CD4-positive, CD25-positive, alpha-beta regulatory T cell (primary cell): ENCODE results near the gene SLC1A6. TPM values are rescaled to one million over a fixed set of nuclear protein-coding genes. Genes with fewer than 3 reads are reported as not detected.
"Not testable (repeated sequence)": the region's sequence is repeated elsewhere in the genome, so short reads cannot be mapped to it uniquely, and the experiment has no call there.

Source experiments
- ATAC-seq, 2 donors: fragments of 150-1000 bp; cut with Tn5 transposase; one replicate each; pipeline ENCODE4 v1.10.0; 2021; ENCODE audit warnings: low read depth in 2 of 2, moderate number of reproducible peaks in 2 of 2, moderate library complexity in 1 of 2
- DNase-seq, 3 donors: peaks; one replicate each; pipeline versions ENCODE4 v3.0.0 to v3.0.0-alpha.2; 2012 to 2022; ENCODE audit warnings: mixed read lengths in 1 of 3
- H3K27ac ChIP-seq: one replicate; pipeline ENCODE4 v1.7.0; 2013; ENCODE audit warnings: mild to moderate bottlenecking, low read length; ENCODE audit not compliant: insufficient read depth, poor library complexity, severe bottlenecking
- H3K27me3 ChIP-seq: one replicate; pipeline ENCODE4 v1.7.0; 2013; ENCODE audit warnings: low read length; ENCODE audit not compliant: control insufficient read depth, insufficient read depth
- H3K36me3 ChIP-seq: one replicate; pipeline ENCODE4 v1.7.0; 2013; ENCODE audit warnings: mild to moderate bottlenecking, low read length, moderate library complexity; ENCODE audit not compliant: control insufficient read depth, insufficient read depth
- H3K4me1 ChIP-seq: 2 replicates; pipeline ENCODE4 v1.7.0; 2013; ENCODE audit warnings: mild to moderate bottlenecking, low read length; ENCODE audit not compliant: insufficient read depth, control insufficient read depth, poor library complexity, severe bottlenecking
- H3K4me3 ChIP-seq: one replicate; pipeline ENCODE4 v1.7.0; 2013; ENCODE audit warnings: low read depth, mild to moderate bottlenecking, low read length, moderate library complexity
- H3K9me3 ChIP-seq, 2 experiments: 1 replicate in 1 of 2; 2 replicates in 1 of 2; pipeline ENCODE4 v1.7.0; 2013; ENCODE audit warnings: low read length in 2 of 2, mild to moderate bottlenecking in 1 of 2, moderate library complexity in 1 of 2; ENCODE audit not compliant: control insufficient read depth in 2 of 2
- H3K27ac Mint-ChIP-seq, 3 donors: one replicate each; pipeline ENCODE4 v1.8.0; 2020 to 2022; ENCODE audit warnings: mild to moderate bottlenecking in 3 of 3, mixed read lengths in 3 of 3, moderate library complexity in 2 of 3
- H3K27me3 Mint-ChIP-seq: one replicate; pipeline ENCODE4 v1.8.0; 2022; ENCODE audit warnings: mild to moderate bottlenecking, mixed read lengths
- H3K36me3 Mint-ChIP-seq: one replicate; pipeline ENCODE4 v1.8.0; 2020; ENCODE audit warnings: mixed read lengths
- H3K4me1 Mint-ChIP-seq, 4 donors: one replicate each; pipeline ENCODE4 v1.8.0; 2020 to 2022; ENCODE audit warnings: mixed read lengths in 4 of 4, mild to moderate bottlenecking in 1 of 4
- H3K4me3 Mint-ChIP-seq, 4 donors: one replicate each; pipeline ENCODE4 v1.8.0; 2020 to 2022; ENCODE audit warnings: mild to moderate bottlenecking in 4 of 4, mixed read lengths in 4 of 4, moderate library complexity in 3 of 4
- H3K9me3 Mint-ChIP-seq, 7 donors: one replicate each; pipeline ENCODE4 v1.8.0; 2020 to 2022; ENCODE audit warnings: mixed read lengths in 7 of 7, mild to moderate bottlenecking in 3 of 7, moderate library complexity in 2 of 7
- polyA plus RNA-seq, 4 donors: library from polyadenylated mRNA; unstranded; fragments of 300-500 nt; fragmentation: Illumina TruSeq; gene quantifications; one replicate each; pipeline ENCODE4 v1.2.3, GENCODE V29; 2021
- total RNA-seq: library from RNA; stranded (reverse); gene quantifications from one replicate; pipeline ENCODE4 v1.2.3, GENCODE V29; 2022

Gene SLC1A6
- total RNA-seq, result 0.59 TPM
- not detected for polyA plus RNA-seq

DNA sequence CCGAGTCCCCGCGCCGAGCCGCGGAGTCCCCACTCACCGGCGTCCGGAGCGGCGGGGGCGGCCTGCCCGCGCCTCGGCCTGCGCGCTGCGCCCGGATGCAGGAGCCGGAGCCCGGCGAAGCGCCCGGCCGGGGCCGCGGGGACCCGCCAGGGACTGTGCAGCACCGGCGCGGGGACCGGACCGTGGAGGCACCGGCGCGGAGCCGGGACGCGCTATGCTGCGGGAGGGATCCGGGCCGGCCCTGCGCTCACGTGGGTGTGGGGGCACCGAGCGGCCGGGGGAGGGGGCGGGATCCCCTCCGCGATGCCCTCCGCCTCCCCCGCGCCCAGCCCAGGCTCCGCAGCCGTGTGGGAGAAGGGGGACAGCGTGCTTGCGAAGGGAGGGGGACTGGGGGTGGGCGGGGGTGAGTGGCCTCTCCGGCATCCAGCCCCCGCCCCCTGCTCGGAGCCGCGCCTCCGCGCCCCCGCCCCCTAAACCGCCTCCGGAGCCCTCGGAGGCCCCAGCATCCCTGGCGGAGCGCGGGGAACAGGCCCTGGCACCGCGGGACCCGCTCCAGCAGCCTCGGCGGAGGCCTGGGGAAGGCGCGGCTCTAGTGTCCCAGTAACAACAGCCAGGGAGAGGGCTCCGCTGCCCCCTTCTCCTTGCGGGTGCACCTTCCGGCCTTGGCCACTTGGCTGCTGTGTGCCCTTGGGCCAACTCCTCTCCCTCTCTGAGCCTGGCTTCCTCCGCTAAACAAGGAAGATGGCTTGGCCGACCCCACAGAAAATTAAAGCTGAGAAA, at the start of gene SLC1A6:
SLC1A6 (minus strand) TSS at position 389 of the 780 bp plus-strand sequence. CDS start 6,954 bp downstream, outside the sequence.
- H3K36me3 Mint-ChIP-seq, result no peaks in the 10 kb centered on the region
- no peak within 1 kb of the TSS for H3K27ac ChIP-seq
- no peaks in the 10 kb centered on the region for H3K4me1 ChIP-seq
- H3K36me3 ChIP-seq, result no peaks in the 10 kb centered on the region
- H3K27me3 ChIP-seq, result peaks cover 22% of the 10 kb centered on the region
- no peak for DNase-seq
- ATAC-seq, result no peak
- no peak within 1 kb of the TSS for H3K4me3 ChIP-seq
- H3K27me3 Mint-ChIP-seq, result peaks cover 30% of the 10 kb centered on the region
- no peaks in the 10 kb centered on the region for H3K9me3 ChIP-seq
- no peak within 1 kb of the TSS for H3K27ac Mint-ChIP-seq
- no peak within 1 kb of the TSS for H3K4me3 Mint-ChIP-seq
- H3K4me1 Mint-ChIP-seq, result peaks cover 0 to 5% (median 0%) of the 10 kb centered on the region in 4 donors
- no peaks in the 10 kb centered on the region for H3K9me3 Mint-ChIP-seq

DNA sequence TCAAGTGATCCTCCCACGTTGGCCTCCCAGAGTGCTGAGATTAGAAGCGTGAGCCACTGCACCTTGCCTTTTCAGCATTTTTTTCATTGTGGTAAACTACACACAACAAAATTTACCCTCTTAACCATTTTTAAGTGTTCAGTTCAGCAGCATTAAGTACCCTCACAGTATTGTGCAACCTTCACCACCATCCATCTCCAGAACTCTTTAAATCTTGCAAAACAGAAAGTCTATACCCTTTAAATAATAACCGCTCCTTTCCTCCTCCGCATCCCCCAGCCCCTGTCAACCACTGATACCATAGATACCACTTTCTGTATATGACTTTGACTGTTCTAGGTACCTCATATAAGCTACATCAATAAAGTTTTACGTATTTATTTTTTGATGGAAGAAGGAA, 48.8 kb upstream of the SLC1A6 start:
- Histone ChIP-seq H3K4me1 (no peaks in the 10 kb centered on the region), H3K9me3 (no peaks in the 10 kb centered on the region), H3K36me3 (no peaks in the 10 kb centered on the region), H3K27ac (no peak overlapping the region), H3K4me3 (no peak overlapping the region), H3K27me3 (peaks cover 2% of the 10 kb centered on the region)
- Mint-ChIP-seq H3K36me3 (no peaks in the 10 kb centered on the region), H3K27ac (no peak overlapping the region), H3K9me3 (no peaks in the 10 kb centered on the region), H3K4me3 (no peak overlapping the region), H3K27me3 (no peaks in the 10 kb centered on the region), H3K4me1 (no peaks in the 10 kb centered on the region)
- ATAC-seq (no peak), DNase-seq (no peak)

DNA sequence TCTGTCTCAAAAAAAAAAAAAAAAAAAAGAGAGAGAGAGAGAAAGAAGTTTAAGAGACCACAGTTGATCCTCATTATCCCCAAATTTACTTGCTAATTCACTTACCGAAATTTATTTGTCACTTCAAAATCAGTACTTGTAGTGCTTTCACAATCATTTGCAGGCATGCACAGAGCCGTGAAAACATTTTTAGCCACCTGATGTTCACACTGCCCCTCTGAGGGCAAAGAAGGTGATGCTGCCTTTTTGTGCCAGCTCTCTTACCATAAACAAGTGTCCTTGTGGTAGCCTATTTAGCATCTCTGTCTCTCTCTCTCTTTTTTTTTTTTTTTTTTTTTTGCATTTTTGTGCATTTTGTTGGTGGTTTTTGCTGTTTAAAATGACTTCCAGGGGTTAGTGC, 45.6 kb upstream of the SLC1A6 start:
- H3K27ac ChIP-seq, result no peak overlapping the region
- H3K9me3 Mint-ChIP-seq, result no peaks in the 10 kb centered on the region
- H3K27me3 ChIP-seq, result no peaks in the 10 kb centered on the region
- H3K36me3 Mint-ChIP-seq, result no peaks in the 10 kb centered on the region
- DNase-seq (peak in 1 of 3 donors; percentile 20), ATAC-seq (no peak)
- H3K27ac Mint-ChIP-seq, result no peak overlapping the region
- H3K36me3 ChIP-seq, result no peaks in the 10 kb centered on the region
- H3K4me3 ChIP-seq, result no peak overlapping the region
- H3K9me3 ChIP-seq, result no peaks in the 10 kb centered on the region
- no peaks in the 10 kb centered on the region for H3K27me3 Mint-ChIP-seq
- H3K4me1 Mint-ChIP-seq, result no peaks in the 10 kb centered on the region
- no peak overlapping the region for H3K4me3 Mint-ChIP-seq
- no peaks in the 10 kb centered on the region for H3K4me1 ChIP-seq

GRCh38 chr19:15022752-15023151, 43.1 kb upstream of the SLC1A6 start:
- Mint-ChIP-seq H3K9me3 (peaks cover 0 to 1% (median 0%) of the 10 kb centered on the region in 7 donors), H3K4me3 (no peak overlapping the region), H3K27ac (no peak overlapping the region), H3K4me1 (no peaks in the 10 kb centered on the region), H3K27me3 (no peaks in the 10 kb centered on the region), H3K36me3 (no peaks in the 10 kb centered on the region)
- H3K36me3 ChIP-seq, result no peaks in the 10 kb centered on the region
- no peaks in the 10 kb centered on the region for H3K27me3 ChIP-seq
- no peak for DNase-seq
- H3K27ac ChIP-seq, result no peak overlapping the region
- no peak for ATAC-seq
- H3K9me3 ChIP-seq, result no peaks in the 10 kb centered on the region
- H3K4me1 ChIP-seq, result no peaks in the 10 kb centered on the region
- no peak overlapping the region for H3K4me3 ChIP-seq

GRCh38 chr19:15021286-15022007, 41.8 kb upstream of the SLC1A6 start:
- Histone ChIP-seq H3K27me3 (peaks cover 3% of the 10 kb centered on the region), H3K4me3 (no peak overlapping the region), H3K9me3 (no peaks in the 10 kb centered on the region), H3K36me3 (no peaks in the 10 kb centered on the region), H3K4me1 (no peaks in the 10 kb centered on the region), H3K27ac (no peak overlapping the region)
- DNase-seq, result no peak
- Mint-ChIP-seq H3K36me3 (no peaks in the 10 kb centered on the region), H3K27ac (no peak overlapping the region), H3K9me3 (peaks cover 0 to 1% (median 0%) of the 10 kb centered on the region in 7 donors), H3K4me3 (no peak overlapping the region), H3K4me1 (no peaks in the 10 kb centered on the region), H3K27me3 (peaks cover 8% of the 10 kb centered on the region)
- no peak for ATAC-seq

DNA sequence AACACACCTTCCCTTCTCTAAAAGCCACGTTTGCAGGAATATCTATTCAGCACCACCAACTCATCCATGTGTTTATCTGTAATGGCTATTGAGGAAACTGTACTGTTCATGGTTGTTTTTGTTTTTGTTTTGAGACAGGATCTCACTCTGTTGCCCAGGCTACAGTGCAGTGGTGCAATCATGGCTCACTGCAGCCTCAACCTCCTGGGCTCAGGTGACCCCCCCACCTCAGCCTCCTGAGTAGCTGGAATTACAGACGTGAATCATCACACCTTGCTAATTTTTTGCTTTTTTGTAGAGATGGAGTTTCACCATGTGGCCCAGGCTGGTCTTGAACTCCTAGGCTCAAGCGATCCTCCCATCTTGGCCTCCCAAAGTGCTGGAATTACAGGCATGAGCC, 39.2 kb upstream of the SLC1A6 start:
- H3K27me3 Mint-ChIP-seq, result peaks cover 15% of the 10 kb centered on the region
- not testable (repeated sequence) for DNase-seq, H3K4me3 Mint-ChIP-seq

GRCh38 chr19:15015946-15016542, 36.4 kb upstream of the SLC1A6 start:
- Histone ChIP-seq H3K9me3 (no peaks in the 10 kb centered on the region), H3K4me1 (no peaks in the 10 kb centered on the region), H3K4me3 (no peak overlapping the region), H3K36me3 (no peaks in the 10 kb centered on the region), H3K27ac (no peak overlapping the region), H3K27me3 (peaks cover 3% of the 10 kb centered on the region)
- DNase-seq, result no peak
- peaks cover 0 to 3% (median 0%) of the 10 kb centered on the region in 7 donors for H3K9me3 Mint-ChIP-seq
- ATAC-seq, result no peak
- H3K27me3 Mint-ChIP-seq, result peaks cover 25% of the 10 kb centered on the region
- no peaks in the 10 kb centered on the region for H3K36me3 Mint-ChIP-seq
- no peak overlapping the region for H3K27ac Mint-ChIP-seq
- H3K4me1 Mint-ChIP-seq, result no peaks in the 10 kb centered on the region
- no peak overlapping the region for H3K4me3 Mint-ChIP-seq

More for the DNA sequence above, 39.2 kb upstream of the SLC1A6 start:
- ATAC-seq, H3K36me3 Mint-ChIP-seq, H3K27ac ChIP-seq, H3K27ac Mint-ChIP-seq, H3K4me1 Mint-ChIP-seq, H3K4me3 ChIP-seq, H3K27me3 ChIP-seq, H3K36me3 ChIP-seq, H3K9me3 Mint-ChIP-seq, H3K9me3 ChIP-seq, H3K4me1 ChIP-seq: not testable (repeated sequence)
